KMS-11 (cell line): ENCODE data around the gene CCDC88B.

Experiments
- H2AFZ ChIP-seq: fragments of 200-600 bp; sonication (generic); 2 replicates; pipeline ENCODE4 v1.6.1; 2016; ENCODE audit warnings: antibody characterized with exemption, mixed run types, low read depth
- H3K27ac ChIP-seq: fragments of 200-600 bp; sonication (generic); 2 replicates; pipeline ENCODE4 v1.6.1; 2016; ENCODE audit warnings: mild to moderate bottlenecking, mixed run types
- H3K27me3 ChIP-seq: fragments of 200-600 bp; sonication (generic); 2 replicates; pipeline ENCODE4 v1.6.1; 2017; ENCODE audit warnings: mild to moderate bottlenecking, low read depth, mixed run types, moderate library complexity; ENCODE audit not compliant: insufficient read depth
- H3K36me3 ChIP-seq: fragments of 200-600 bp; sonication (generic); 2 replicates; pipeline ENCODE4 v1.6.1; 2017; ENCODE audit warnings: mild to moderate bottlenecking, mixed run types; ENCODE audit not compliant: insufficient read depth
- H3K4me1 ChIP-seq: fragments of 200-600 bp; sonication (generic); 2 replicates; pipeline ENCODE4 v1.6.1; 2016; ENCODE audit warnings: mild to moderate bottlenecking, low read depth, mixed run types; ENCODE audit not compliant: poor library complexity, severe bottlenecking
- H3K4me2 ChIP-seq: fragments of 200-600 bp; sonication (generic); 2 replicates; pipeline ENCODE4 v1.7.0; 2016; ENCODE audit warnings: mild to moderate bottlenecking, mixed run types
- H3K4me3 ChIP-seq: fragments of 200-600 bp; sonication (generic); IDR thresholded peaks from 2 replicates; pipeline ENCODE4 v1.6.1; 2017; ENCODE audit warnings: low read depth, low read length, mixed read lengths; ENCODE audit not compliant: insufficient read depth
- H3K79me2 ChIP-seq: fragments of 200-600 bp; sonication (generic); 2 replicates; pipeline ENCODE4 v1.6.1; 2016; ENCODE audit warnings: low read depth, mixed run types; ENCODE audit not compliant: insufficient read depth
- H3K9ac ChIP-seq: fragments of 200-600 bp; sonication (generic); 2 replicates; pipeline ENCODE4 v1.6.1; 2016; ENCODE audit warnings: mild to moderate bottlenecking, mixed run types
- H4K20me1 ChIP-seq: fragments of 200-600 bp; sonication (generic); 2 replicates; pipeline ENCODE4 v1.6.1; 2016; ENCODE audit warnings: mild to moderate bottlenecking, mixed run types; ENCODE audit not compliant: insufficient read depth
- CTCF ChIP-seq: fragments of 200-600 bp; sonication (generic); conservative IDR thresholded peaks from 2 replicates; pipeline ENCODE4 v1.6.1; 2017; ENCODE audit warnings: low read depth, mild to moderate bottlenecking, antibody characterized with exemption, low read length, moderate library complexity, mixed read lengths

The CCDC88B gene

GRCh38 chr11:64296830-64297698 lies 42.9 kb upstream of the CCDC88B start:
- no peaks in the 10 kb centered on the region for H3K36me3 ChIP-seq
- no peak overlapping the region for H3K9ac ChIP-seq
- no peak for TF ChIP-seq CTCF
- H3K79me2 ChIP-seq, result no peaks in the 10 kb centered on the region
- no peaks in the 10 kb centered on the region for H4K20me1 ChIP-seq
- no peak overlapping the region for H3K4me3 ChIP-seq
- H3K4me2 ChIP-seq, result no peak overlapping the region
- H3K4me1 ChIP-seq, result peaks cover 10% of the 10 kb centered on the region
- H3K27ac ChIP-seq, result no peak overlapping the region
- peaks cover 14% of the 10 kb centered on the region for H3K27me3 ChIP-seq
- no peak overlapping the region for H2AFZ ChIP-seq

- no peak overlapping the region for H3K27ac ChIP-seq
- no peak overlapping the region for H3K4me3 ChIP-seq
- no peaks in the 10 kb centered on the region for H3K36me3 ChIP-seq
- no peak for TF ChIP-seq CTCF
- H4K20me1 ChIP-seq, result no peaks in the 10 kb centered on the region
- no peak overlapping the region for H3K4me2 ChIP-seq
- peaks cover 14% of the 10 kb centered on the region for H3K27me3 ChIP-seq
- no peak overlapping the region for H3K9ac ChIP-seq
- no peaks in the 10 kb centered on the region for H3K79me2 ChIP-seq
- H3K4me1 ChIP-seq, result peaks cover 11% of the 10 kb centered on the region
- no peak overlapping the region for H2AFZ ChIP-seq
Measured at GRCh38 chr11:64297699-64298358, 42.2 kb upstream of the CCDC88B start.

- TF ChIP-seq CTCF, result no peak
- Histone ChIP-seq H3K27me3 (peaks cover 14% of the 10 kb centered on the region), H3K36me3 (no peaks in the 10 kb centered on the region), H4K20me1 (no peaks in the 10 kb centered on the region), H3K4me1 (peaks cover 24% of the 10 kb centered on the region), H3K9ac (no peak overlapping the region), H2AFZ (no peak overlapping the region), H3K4me2 (no peak overlapping the region), H3K79me2 (no peaks in the 10 kb centered on the region), H3K27ac (no peak overlapping the region), H3K4me3 (no peak overlapping the region)
Measured at GRCh38 chr11:64298966-64299846, 40.8 kb upstream of the CCDC88B start.

GRCh38 chr11:64299847-64300648 lies 40.0 kb upstream of the CCDC88B start, which contains the start of gene CATSPERZ:
TSS of gene CATSPERZ (plus strand) at chr11:64300358. CDS start at chr11:64300411, 53 bp downstream.
- Histone ChIP-seq H3K4me3 (no peak within 1 kb of the TSS), H3K79me2 (no peaks in the 10 kb centered on the region), H3K9ac (no peak within 1 kb of the TSS), H3K27me3 (peaks cover 14% of the 10 kb centered on the region), H3K4me2 (peak within 1 kb of the TSS; percentile 42; the same call in 1 of the 2 replicates), H2AFZ (peak within 1 kb of the TSS; percentile 3; the same call in 1 of the 2 replicates), H3K4me1 (peaks cover 24% of the 10 kb centered on the region), H4K20me1 (no peaks in the 10 kb centered on the region), H3K36me3 (no peaks in the 10 kb centered on the region), H3K27ac (no peak within 1 kb of the TSS)
- TF ChIP-seq CTCF, result no peak
